Left hindlimb (tissue), 1 donor: ENCODE results near the gene CXCR3.
"Not testable (repeated sequence)": the region's sequence is repeated elsewhere in the genome, so short reads cannot be mapped to it uniquely, and the experiment has no call there.

ENCODE experiments used
- DNase-seq: peaks from one replicate; pipeline ENCODE4 v3.0.0-alpha.2; 2018

The CXCR3 gene

GRCh38 chrX:71618303-71618721 is at the start of gene CXCR3:
Gene CXCR3, minus strand, starts transcription at chrX:71618511. Its CDS starts 62 bp downstream, at chrX:71618449.
- DNase-seq, result peak; percentile 45

GRCh38 chrX:71667328-71668247 is 49.3 kb upstream of the CXCR3 start, which contains the start of gene LOC101059915:
Gene LOC101059915, plus strand, starts transcription at chrX:71667546.
- DNase-seq, result no peak

GRCh38 chrX:71666240-71667223 is 48.2 kb upstream of the CXCR3 start:
- no peak for DNase-seq

DNA sequence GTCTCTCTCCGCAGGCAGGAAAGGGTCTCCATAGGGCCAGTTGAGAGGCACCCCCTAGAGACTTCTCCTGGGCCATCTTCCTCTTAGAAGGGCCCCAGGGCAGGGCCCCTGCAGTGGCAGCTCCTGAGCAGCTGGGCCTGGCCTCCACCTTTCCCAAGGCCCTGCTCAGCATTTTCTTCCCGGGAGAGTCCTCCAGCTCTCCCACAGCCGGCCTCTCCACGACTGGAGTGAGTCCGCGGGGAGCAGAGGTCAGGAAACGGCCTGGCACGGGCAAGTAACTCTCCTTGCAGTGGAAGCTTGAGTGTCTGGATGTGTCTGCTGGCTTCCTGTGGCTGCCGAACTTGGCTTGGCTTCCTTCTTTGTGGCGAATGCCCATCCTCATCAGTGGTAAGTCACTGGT is 47.4 kb upstream of the CXCR3 start:
- DNase-seq, result no peak

DNA sequence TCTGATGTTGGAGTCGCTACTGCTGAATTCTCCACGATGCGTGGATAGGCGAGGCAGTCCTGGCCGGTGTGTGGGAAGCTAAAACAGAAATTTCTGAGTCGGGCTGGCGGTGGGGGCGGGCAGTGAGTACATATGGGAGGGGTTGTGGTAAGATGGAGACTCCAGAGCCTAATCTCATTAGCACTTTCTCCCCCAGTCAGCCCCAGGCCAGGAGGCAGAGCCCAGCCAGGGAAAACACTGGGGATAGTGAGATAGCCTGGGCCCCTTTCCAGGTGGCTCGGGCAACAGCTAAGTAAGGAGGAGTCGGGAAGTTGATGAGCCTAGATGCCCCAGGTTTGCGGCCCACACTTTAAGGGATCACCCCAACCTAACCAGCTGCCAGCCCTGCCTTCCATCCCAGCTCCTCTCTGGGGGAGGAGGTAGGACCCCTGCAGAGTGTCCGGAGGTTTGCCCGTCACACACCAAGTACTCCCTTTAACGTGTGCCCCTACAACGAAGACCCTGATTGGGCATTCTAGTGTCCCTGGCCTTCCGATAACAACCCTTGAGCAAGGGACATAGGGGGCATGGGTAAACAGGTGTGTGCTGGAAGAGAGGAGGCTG is 46.7 kb upstream of the CXCR3 start:
- no peak for DNase-seq

GRCh38 chrX:71664202-71664601 is 45.9 kb upstream of the CXCR3 start:
- not testable (repeated sequence) for DNase-seq

DNA sequence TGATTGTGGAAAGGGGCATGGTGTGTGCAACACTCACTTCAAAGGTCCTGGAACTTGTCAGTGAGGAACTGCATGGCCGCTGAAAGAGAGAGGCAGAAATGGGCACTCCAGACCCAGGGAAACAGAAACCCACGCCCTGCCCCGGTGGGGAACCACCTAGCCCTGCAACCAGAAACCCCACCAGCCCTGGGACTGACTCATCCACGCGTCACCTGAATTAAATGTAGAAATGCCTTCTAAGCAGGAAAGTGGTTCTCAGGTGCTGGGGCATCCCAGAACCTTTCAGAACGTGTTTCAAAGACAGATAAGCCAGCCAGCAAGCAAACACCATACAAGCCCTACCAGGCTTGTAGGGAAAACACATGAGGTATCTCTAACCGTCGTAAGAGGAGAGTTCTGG is 44.9 kb upstream of the CXCR3 start:
- DNase-seq, result not testable (repeated sequence)

DNA sequence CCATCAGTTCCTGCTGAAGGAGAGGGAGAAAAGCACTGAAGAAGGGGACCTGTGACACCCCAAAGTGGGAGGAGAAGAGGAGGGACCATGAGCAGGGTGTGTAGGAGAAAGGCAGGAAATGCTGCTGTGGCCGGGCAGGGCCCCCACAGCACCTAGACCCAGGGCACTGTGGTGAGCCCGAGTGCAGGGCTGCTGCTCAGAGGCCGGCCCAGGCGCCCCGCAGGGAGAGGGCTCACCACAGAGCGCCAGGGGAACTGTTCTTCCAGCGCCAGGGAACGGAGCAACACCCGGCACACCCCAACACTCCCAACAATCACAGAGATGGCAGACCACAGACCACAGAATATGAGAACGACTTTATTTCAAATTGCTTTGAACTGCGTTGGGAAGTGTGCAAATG is 44.3 kb upstream of the CXCR3 start:
- not testable (repeated sequence) for DNase-seq

- DNase-seq, result no peak
Observed at GRCh38 chrX:71661919-71662318, 43.6 kb upstream of the CXCR3 start.

- DNase-seq, result no peak
Observed at GRCh38 chrX:71660562-71661416, 42.5 kb upstream of the CXCR3 start.

DNA sequence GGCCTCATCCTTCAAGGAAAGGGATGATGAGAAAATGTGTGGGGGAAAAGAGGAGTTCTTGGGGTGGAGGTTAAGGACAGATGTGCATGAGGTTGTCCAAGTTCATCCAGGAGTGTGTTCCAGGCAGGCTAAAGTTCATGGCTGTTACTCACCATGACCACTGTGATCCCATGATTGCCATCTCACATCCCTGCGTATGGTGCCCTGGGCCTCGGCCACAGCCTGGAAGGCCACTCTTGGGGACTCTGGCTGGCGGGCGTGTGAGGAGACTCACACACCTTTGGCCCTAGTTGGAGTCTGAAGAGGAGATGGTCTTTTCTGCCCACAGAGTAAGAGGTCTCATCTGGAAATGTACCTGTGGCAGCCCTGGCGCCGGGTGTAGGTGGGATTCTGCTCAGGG is 41.6 kb upstream of the CXCR3 start:
- DNase-seq, result no peak

DNA sequence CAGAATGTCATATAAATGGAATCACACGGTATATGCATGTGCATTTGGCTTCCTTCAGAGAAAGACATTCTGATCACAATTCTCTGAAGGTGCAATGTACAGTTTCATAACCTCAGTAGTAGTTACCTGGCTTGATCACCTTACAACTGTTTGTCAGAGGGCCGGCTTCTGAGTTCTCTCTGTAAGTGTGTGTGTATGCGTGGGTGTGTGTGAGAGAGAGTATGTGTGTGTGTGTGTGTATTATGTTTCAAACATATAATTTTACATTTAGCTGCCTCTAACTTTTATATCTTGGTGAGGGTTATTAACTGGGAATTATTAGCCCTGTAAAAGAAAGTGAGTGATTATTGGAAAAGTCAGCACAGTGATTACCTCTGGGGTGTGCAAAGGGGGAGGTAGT is 41.0 kb upstream of the CXCR3 start:
- DNase-seq, result no peak

GRCh38 chrX:71657267-71657666 is 39.0 kb upstream of the CXCR3 start:
- no peak for DNase-seq

- no peak for DNase-seq
Observed at GRCh38 chrX:71653344-71653743, 35.0 kb upstream of the CXCR3 start.

GRCh38 chrX:71652405-71652804 is 34.1 kb upstream of the CXCR3 start:
- no peak for DNase-seq

DNA sequence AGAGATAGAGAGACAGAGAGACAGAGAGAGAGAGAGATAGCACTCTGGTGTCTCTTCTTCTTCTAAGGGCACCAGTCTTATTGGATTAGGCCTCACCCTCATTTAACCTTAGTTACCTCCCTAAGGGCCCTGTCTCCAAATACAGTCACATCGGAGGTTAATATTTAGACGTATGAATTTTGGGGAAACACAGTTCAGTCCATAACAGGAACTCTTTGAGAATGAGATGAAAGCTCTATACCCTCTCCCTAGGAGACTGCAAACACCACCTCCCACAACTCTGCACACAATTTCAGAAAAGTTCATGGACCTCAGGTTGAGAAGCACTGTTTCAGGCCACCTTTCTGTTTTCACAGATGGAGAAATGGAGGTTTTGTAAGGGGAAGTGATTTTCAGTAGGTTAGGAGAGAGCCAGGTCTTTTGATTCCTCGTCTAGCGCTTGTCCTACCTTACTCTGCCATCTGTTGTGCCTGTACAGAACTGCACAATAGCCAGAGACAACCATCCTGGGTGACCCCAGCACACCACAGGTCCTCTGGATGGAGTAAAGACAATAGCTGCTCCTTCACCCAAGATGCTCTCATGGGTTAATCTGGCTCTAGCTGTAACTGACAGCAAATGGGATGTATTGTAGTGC is 32.1 kb upstream of the CXCR3 start:
- no peak for DNase-seq

DNA sequence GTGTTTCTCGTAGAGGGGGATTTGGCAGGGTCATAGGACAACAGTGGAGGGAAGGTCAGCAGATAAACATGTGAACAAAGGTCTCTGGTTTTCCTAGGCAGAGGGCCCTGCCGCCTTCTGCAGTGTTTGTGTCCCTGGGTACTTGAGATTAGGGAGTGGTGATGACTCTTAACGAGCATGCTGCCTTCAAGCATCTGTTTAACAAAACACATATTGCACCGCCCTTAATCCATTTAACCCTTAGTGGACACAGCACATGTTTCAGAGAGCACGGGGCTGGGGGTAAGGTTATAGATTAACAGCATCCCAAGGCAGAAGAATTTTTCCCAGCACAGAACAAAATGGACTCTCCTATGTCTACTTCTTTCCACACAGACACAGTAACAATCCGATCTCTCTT is 26.1 kb upstream of the CXCR3 start:
- DNase-seq, result not testable (repeated sequence)

DNA sequence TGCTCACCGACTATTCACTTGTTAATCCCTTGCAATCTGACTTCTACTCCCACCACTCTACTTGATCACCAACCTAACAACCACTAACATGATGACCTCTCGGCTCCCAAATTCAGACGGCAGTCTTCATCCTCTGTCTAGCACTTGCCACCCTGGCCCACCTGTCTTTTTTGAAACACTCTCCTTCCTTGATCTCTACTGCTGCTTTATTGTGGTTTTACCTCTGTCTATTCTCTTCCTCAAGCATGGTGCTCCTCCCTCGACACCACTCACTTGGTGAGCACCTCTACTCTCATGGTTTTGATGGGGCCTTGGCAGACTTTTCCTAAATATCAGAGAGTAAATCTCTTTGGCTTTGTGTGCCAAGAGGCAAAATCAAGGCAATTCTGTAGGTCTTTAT is 21.7 kb upstream of the CXCR3 start:
- no peak for DNase-seq

GRCh38 chrX:71638409-71638808 is 20.1 kb upstream of the CXCR3 start:
- no peak for DNase-seq

- DNase-seq, result no peak
Observed at GRCh38 chrX:71637848-71638247, 19.5 kb upstream of the CXCR3 start.

DNA sequence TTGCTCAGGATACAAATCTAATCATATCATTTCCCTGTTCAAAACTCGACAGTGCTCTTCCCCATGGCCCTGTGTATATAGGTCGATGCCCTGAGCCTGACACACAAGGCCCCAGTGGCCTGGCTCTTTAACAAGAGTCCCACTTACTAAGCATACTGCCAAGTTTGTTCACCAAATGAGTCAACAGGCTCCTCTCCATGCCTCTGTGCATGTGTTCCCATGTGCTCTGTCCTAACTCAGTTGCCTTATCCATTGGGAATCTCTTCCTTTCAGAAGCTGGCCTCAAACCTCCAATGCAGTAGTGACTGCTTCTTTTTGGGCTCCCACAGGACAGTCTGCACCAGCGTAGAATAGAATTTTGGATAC is 18.9 kb upstream of the CXCR3 start:
- DNase-seq, result no peak
